Heart right ventricle (tissue), 16 donors: ENCODE results near the gene TFPT. TPM values are rescaled to one million over a fixed set of nuclear protein-coding genes. Genes with fewer than 3 reads are reported as not detected.

ENCODE experiments used
- ATAC-seq, 8 donors: fragments of 200-7000 bp; cut with Tn5 transposase; one replicate each; pipeline ENCODE4 v1.9.1; 2020; ENCODE audit warnings: mild to moderate bottlenecking in 8 of 8, moderate library complexity in 8 of 8, moderate number of reproducible peaks in 1 of 8
- DNase-seq, 2 donors: peaks; one replicate each; pipeline ENCODE4 v3.0.0-alpha.2; 2020
- H3K27ac ChIP-seq, 10 donors: fragments of 200-600 bp; sonication (generic) in 2 of 10; one replicate each; pipeline versions ENCODE4 v1.5.0 to v1.8.0; 2020 to 2022; ENCODE audit warnings: mild to moderate bottlenecking in 3 of 10
- H3K27me3 ChIP-seq, 7 donors: fragments of 200-600 bp; one replicate each; pipeline ENCODE4 v1.8.0; 2021 to 2022; ENCODE audit warnings: mild to moderate bottlenecking in 2 of 7
- H3K36me3 ChIP-seq, 9 donors: fragments of 200-600 bp; sonication (generic) in 1 of 9; one replicate each; pipeline versions ENCODE4 v1.5.0 to v1.8.0; 2020 to 2022; ENCODE audit warnings: mild to moderate bottlenecking in 2 of 9
- H3K4me1 ChIP-seq, 9 donors: fragments of 200-600 bp; sonication (generic) in 1 of 9; one replicate each; pipeline versions ENCODE4 v1.5.0 to v1.8.0; 2020 to 2022; ENCODE audit warnings: mild to moderate bottlenecking in 4 of 9
- H3K4me3 ChIP-seq, 10 donors: fragments of 200-600 bp; sonication (generic) in 2 of 10; one replicate each; pipeline versions ENCODE4 v1.5.0 to v1.8.0; 2020 to 2022; ENCODE audit warnings: mild to moderate bottlenecking in 7 of 10, moderate library complexity in 2 of 10
- H3K9me3 ChIP-seq, 11 donors: fragments of 200-600 bp in 10 of 11; sonication (generic) in 2 of 11; one replicate each; pipeline versions ENCODE4 v1.5.0 to v1.8.0; 2013 to 2022; ENCODE audit warnings: mild to moderate bottlenecking in 2 of 11, control low read depth in 1 of 11, moderate library complexity in 1 of 11
- CTCF ChIP-seq, 9 donors: fragments of 200-600 bp; sonication (generic) in 2 of 9; IDR thresholded peaks; one replicate each; pipeline versions ENCODE4 v1.5.0 to v1.8.0; 2021 to 2022; ENCODE audit warnings: antibody characterized with exemption in 9 of 9, mild to moderate bottlenecking in 5 of 9, moderate library complexity in 1 of 9
- WGBS, 2 donors: extraction: QIAGEN DNeasy Blood & Tissue Kit; methylation state at CpG; one replicate each; pipeline ENCODE4 v1.1.7; 2013; ENCODE audit warnings: inconsistent platforms in 1 of 2; 5-methylcytosine and 5-hydroxymethylcytosine counted together
- intact Hi-C, 10 donors: fragments of 100-400 bp; cut with DNase I; formaldehyde crosslinking; loops; one replicate each; pipeline versions ENCODE4 v1.11.1 to v1.14.2; 2022
- polyA plus RNA-seq, 2 donors: library from polyadenylated mRNA; stranded (reverse); fragments of 200-250 nt; gene quantifications; one replicate each; pipeline ENCODE4 v1.2.3, GENCODE V29; 2013
- total RNA-seq, 10 donors: library from RNA; stranded (reverse); fragmentation: NEBNext Ultra II Directional in 3 of 10; extraction: Animal tissue kit (Norgen Biotek cat#: 25700) in 3 of 10; gene quantifications; one replicate each; pipeline versions ENCODE4 v1.2.1 to v1.2.4, GENCODE V29; 2021 to 2023
- donor health status: Arrhythmogenic right ventricular cardiomyopathy.
- donor health status: ischemic (EF 13 %, LVEDD 7.1; RV severe dilation, severe dysfunction).
- donor health status: healthy with polysubstance abuse.
- donor health status: DM: no; HTN: yes; CAD: no.
- donor health status: DM: no; HTN: no; CAD: no.
- donor health status: ischemic (EF 25% LVEDD 6.9; RV normal size, moderate dysfunction).
- donor health status: ischemic (EF 25% LVEDD 5.7; RV mildly dilated, moderate dysfunction).
- donor health status: healthy.
- donor health status: DM: yes; HTN: yes; CAD: no.
- donor health status: Ischemic cardiomyopathy.
- donor health status: ischemic (EF 35%, LVEDD 5.7; RV mildly dilated, moderate dysfunction).
- donor health status: nonischemic (EF 11% LVEDD 7.7; RV severe dilation, severe dysfunction).
- donor health status: DM: yes; HTN: yes; CAD: no.
- donor health status: PGD.
- donor health status: ischemic (EF 29% LVEDD 5.4; RV normal size, mild dysfunction).
- donor health status: nonischemic (EF 23%, LVEDD 6.1; RV moderate dilation, normal function).

TFPT gene
- total and polyA plus RNA-seq, 12 donors = 11.0 to 33.8 (median 13.2) TPM

DNA sequence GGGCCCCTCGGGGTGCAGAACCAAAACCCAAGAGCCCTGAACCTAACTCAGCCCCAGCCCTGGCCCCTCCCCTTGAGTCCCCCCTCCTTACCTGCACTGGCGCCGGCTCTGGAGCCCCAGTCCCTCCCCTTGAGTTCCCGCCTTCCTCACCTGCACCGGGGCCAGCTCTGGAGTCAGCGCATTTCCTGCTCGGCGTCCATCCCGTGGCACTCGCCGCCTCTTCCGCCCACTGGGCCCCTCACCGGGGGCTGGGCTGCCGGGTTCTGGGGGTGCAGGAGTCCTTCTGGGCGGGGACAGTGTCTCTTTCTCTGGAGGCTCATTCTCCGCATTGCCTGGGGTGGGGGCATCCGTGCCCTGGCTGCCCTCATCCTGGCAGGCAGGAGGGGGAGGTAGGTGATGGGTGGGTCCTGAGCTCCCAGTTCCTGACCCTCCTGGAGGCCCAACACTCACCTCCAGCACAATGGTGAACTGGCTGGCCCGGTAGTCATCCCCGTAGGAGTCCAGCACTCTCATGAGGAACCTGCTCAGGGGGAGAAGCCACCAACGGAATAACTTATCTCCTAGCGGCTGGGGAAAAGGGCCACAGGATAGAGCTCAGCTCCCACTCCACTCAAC lies 7.5 kb downstream of the TFPT start:
- no peak overlapping the region for H3K4me3 ChIP-seq
- ATAC-seq (no peak), DNase-seq (no peak)
- WGBS, 2 donors = 75 to 80% methylated on average over 21 of the region's 21 CpGs
- intact Hi-C loops = loop anchor here in 3 of 10 donors (10.0 kb wide), 3 partner anchors 133 to 947 kb away; no protein-coding TSS in a partner anchor
- peaks cover 0 to 18% (median 10%) of the 10 kb centered on the region in 9 donors for H3K4me1 ChIP-seq
- H3K36me3 ChIP-seq = peaks cover 0 to 77% (median 38%) of the 10 kb centered on the region in 9 donors
- no peak for TF ChIP-seq CTCF (IDR thresholded peaks at IDR 0.05)
- no peaks in the 10 kb centered on the region for H3K9me3 ChIP-seq
- H3K27me3 ChIP-seq = no peaks in the 10 kb centered on the region
- H3K27ac ChIP-seq = no peak overlapping the region

DNA sequence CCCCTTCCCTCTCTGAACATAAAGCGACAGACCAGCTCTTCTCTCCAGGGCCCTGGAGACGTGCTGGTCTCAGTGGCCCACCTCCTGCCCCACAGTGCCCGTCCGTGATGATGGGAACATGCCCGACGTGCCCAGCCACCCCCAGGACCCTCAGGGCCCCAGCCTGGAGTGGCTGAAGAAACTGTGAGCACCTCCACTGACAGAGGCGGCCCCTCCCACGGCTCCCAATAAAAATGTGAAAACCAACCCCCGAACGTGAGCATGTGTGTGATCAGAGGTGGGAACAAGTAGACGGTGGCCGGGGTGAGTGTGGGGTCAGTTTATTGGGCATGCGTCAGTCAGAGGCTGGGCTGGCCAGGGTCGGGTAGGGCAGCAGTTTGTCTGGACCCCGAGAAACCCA lies 8.7 kb downstream of the TFPT start:
- no peak for DNase-seq

GRCh38 chr19:54105796-54106195 lies 9.7 kb downstream of the TFPT start:
- ATAC-seq (no peak), DNase-seq (no peak)
- Histone ChIP-seq H3K9me3 (no peaks in the 10 kb centered on the region), H3K27me3 (no peaks in the 10 kb centered on the region), H3K4me3 (no peak overlapping the region), H3K36me3 (peaks cover 0 to 59% (median 27%) of the 10 kb centered on the region in 9 donors), H3K4me1 (peaks cover 0 to 26% (median 15%) of the 10 kb centered on the region in 9 donors), H3K27ac (no peak overlapping the region)
- no peak for TF ChIP-seq CTCF (IDR thresholded peaks at IDR 0.05)
- intact Hi-C loops = loop anchor here in 3 of 10 donors (10.0 kb wide), 3 partner anchors 131 to 949 kb away; no protein-coding TSS in a partner anchor
- 91 to 94% methylated on average over 10 of the region's 10 CpGs for WGBS, 2 donors

More for the DNA sequence above, 8.7 kb downstream of the TFPT start:
- 74 to 80% methylated on average over 15 of the region's 15 CpGs for WGBS, 2 donors
- Histone ChIP-seq H3K36me3 (peaks cover 0 to 69% (median 35%) of the 10 kb centered on the region in 9 donors), H3K27me3 (no peaks in the 10 kb centered on the region), H3K4me1 (peaks cover 0 to 24% (median 15%) of the 10 kb centered on the region in 9 donors), H3K27ac (no peak overlapping the region), H3K4me3 (no peak overlapping the region), H3K9me3 (no peaks in the 10 kb centered on the region)
- no peak for ATAC-seq
- TF ChIP-seq CTCF (IDR thresholded peaks at IDR 0.05) = no peak
- intact Hi-C loops = loop anchor here in 3 of 10 donors (10.0 kb wide), 3 partner anchors 132 to 948 kb away; no protein-coding TSS in a partner anchor

- ATAC-seq (no peak), DNase-seq (no peak)
- intact Hi-C loops = loop anchor here in 3 of 10 donors (10.0 kb wide), 3 partner anchors 130 to 950 kb away; no protein-coding TSS in a partner anchor
- Histone ChIP-seq H3K27me3 (no peaks in the 10 kb centered on the region), H3K4me1 (peaks cover 0 to 27% (median 15%) of the 10 kb centered on the region in 9 donors), H3K36me3 (peaks cover 0 to 53% (median 25%) of the 10 kb centered on the region in 9 donors), H3K27ac (no peak overlapping the region), H3K4me3 (no peak overlapping the region), H3K9me3 (no peaks in the 10 kb centered on the region)
- no peak for TF ChIP-seq CTCF (IDR thresholded peaks at IDR 0.05)
- WGBS, 2 donors = 89 to 91% methylated on average over 11 of the region's 11 CpGs
Observed at GRCh38 chr19:54104998-54105715, 10.3 kb downstream of the TFPT start.
